Lung (tissue), 12 donors: Measurements from ENCODE around the gene FIGN. TPM values are rescaled to one million over a fixed set of nuclear protein-coding genes. Genes with fewer than 3 reads are reported as not detected.

ENCODE experiments used
- ATAC-seq: fragments of 200-7000 bp; cut with Tn5 transposase; one replicate; pipeline ENCODE4 v1.9.1; 2020; ENCODE audit warnings: moderate number of reproducible peaks; ENCODE audit not compliant: insufficient read depth, low FRiP score
- DNase-seq, 3 donors: peaks; one replicate each; pipeline ENCODE4 v3.0.0-alpha.2; 2013 to 2017
- H3K27ac ChIP-seq, 2 donors: one replicate each; pipeline ENCODE4 v1.5.1; 2013; ENCODE audit warnings: mild to moderate bottlenecking in 2 of 2, moderate library complexity in 2 of 2, control low read depth in 1 of 2, inconsistent platforms in 1 of 2, low read depth in 1 of 2, low read length in 1 of 2
- H3K27me3 ChIP-seq, 3 donors: one replicate each; pipeline ENCODE4 v1.5.1; 2013; ENCODE audit warnings: low read length in 2 of 3; ENCODE audit not compliant: control insufficient read depth in 3 of 3, insufficient read depth in 3 of 3
- H3K36me3 ChIP-seq, 4 donors: one replicate each; pipeline ENCODE4 v1.5.1; 2013; ENCODE audit warnings: low read length in 4 of 4, mild to moderate bottlenecking in 1 of 4, moderate library complexity in 1 of 4; ENCODE audit not compliant: control insufficient read depth in 4 of 4, insufficient read depth in 4 of 4
- H3K4me1 ChIP-seq, 5 donors: one replicate each; pipeline ENCODE4 v1.5.1; 2013; ENCODE audit warnings: low read length in 5 of 5, mild to moderate bottlenecking in 2 of 5, moderate library complexity in 1 of 5; ENCODE audit not compliant: control insufficient read depth in 5 of 5, insufficient read depth in 5 of 5
- H3K4me3 ChIP-seq: one replicate; pipeline ENCODE4 v1.5.1; 2013; ENCODE audit warnings: mild to moderate bottlenecking, control low read depth, moderate library complexity
- H3K9ac ChIP-seq, 2 donors: one replicate each; pipeline ENCODE4 v1.5.1; 2013; ENCODE audit warnings: low read length in 2 of 2, control low read depth in 1 of 2; ENCODE audit not compliant: insufficient read depth in 1 of 2
- H3K9me3 ChIP-seq, 4 donors: one replicate each; pipeline ENCODE4 v1.5.1; 2013; ENCODE audit warnings: low read length in 3 of 4, mild to moderate bottlenecking in 1 of 4, moderate library complexity in 1 of 4; ENCODE audit not compliant: control insufficient read depth in 4 of 4, insufficient read depth in 3 of 4
- CTCF ChIP-seq: IDR thresholded peaks from 2 replicates; pipeline ENCODE4 v1.5.1; 2012; ENCODE audit warnings: mild to moderate bottlenecking; ENCODE audit errors: control extremely low read depth, extremely low read depth
- WGBS, 2 donors: extraction: QIAGEN DNeasy Blood & Tissue Kit; methylation state at CpG; one replicate each; pipeline ENCODE4 v1.1.7; 2013; 5-methylcytosine and 5-hydroxymethylcytosine counted together
- polyA plus RNA-seq, 2 donors: library from polyadenylated mRNA; stranded (reverse); fragments of 200-250 nt; gene quantifications; one replicate each; pipeline ENCODE4 v1.2.1, GENCODE V29; 2013
- total RNA-seq, 2 donors: library from RNA; depleted of rRNA in 1 of 2; stranded (reverse); fragments of >200 nt in 1 of 2; gene quantifications; one replicate each; pipeline ENCODE4 v1.2.1, GENCODE V29; 2014 to 2021
- donor health status: control.
- donor health status: control.
- donor health status: Bipolar disorder and iron deficiency.
- donor health status: healthy.
- donor health status: DM: yes; HTN: yes; CAD: no.

Gene FIGN
- total and polyA plus RNA-seq, 4 donors = 0.42 to 6.5 (median 3.0) TPM

DNA sequence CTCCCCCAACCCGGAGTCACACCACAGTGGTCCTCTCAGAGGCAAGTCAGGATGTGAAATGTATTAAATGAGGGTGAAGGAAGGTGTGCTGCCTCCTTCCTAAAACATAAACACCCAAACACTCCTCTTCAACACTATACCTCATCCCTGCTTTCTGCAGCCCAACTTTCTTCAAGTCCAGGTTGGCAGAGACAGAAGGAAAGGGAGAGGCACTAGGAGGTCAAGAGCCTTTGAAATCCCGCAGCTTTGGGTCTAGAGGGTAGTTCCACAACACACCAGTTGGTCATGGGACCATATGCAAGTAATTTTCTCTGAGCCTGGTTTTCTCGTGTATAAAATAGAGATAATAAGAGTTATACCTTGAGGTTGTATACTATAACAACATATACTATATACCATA is 38.4 kb downstream of the FIGN start:
- peaks cover 0 to 15% (median 0%) of the 10 kb centered on the region in 5 donors for H3K4me1 ChIP-seq
- no peak overlapping the region for H3K27ac ChIP-seq
- no peak for TF ChIP-seq CTCF
- 54 to 59% methylated on average over 3 of the region's 3 CpGs for WGBS, 2 donors
- no peaks in the 10 kb centered on the region for H3K36me3 ChIP-seq
- no peaks in the 10 kb centered on the region for H3K9me3 ChIP-seq
- no peaks in the 10 kb centered on the region for H3K27me3 ChIP-seq
- H3K4me3 ChIP-seq = no peak overlapping the region
- H3K9ac ChIP-seq = no peak overlapping the region
- ATAC-seq (no peak), DNase-seq (no peak)

- DNase-seq = no peak
- H3K27me3 ChIP-seq = no peaks in the 10 kb centered on the region
- 92% methylated on average over 2 of the region's 2 CpGs for WGBS, 2 donors
- H3K9me3 ChIP-seq = no peaks in the 10 kb centered on the region
- H3K4me1 ChIP-seq = peaks cover 0 to 13% (median 0%) of the 10 kb centered on the region in 5 donors
- no peak overlapping the region for H3K4me3 ChIP-seq
- no peak for TF ChIP-seq CTCF
- no peak overlapping the region for H3K9ac ChIP-seq
- ATAC-seq = no peak
- H3K27ac ChIP-seq = no peak overlapping the region
- H3K36me3 ChIP-seq = no peaks in the 10 kb centered on the region
These were observed 42.3 kb downstream of the FIGN start for GRCh38 chr2:163693484-163693883.

DNA sequence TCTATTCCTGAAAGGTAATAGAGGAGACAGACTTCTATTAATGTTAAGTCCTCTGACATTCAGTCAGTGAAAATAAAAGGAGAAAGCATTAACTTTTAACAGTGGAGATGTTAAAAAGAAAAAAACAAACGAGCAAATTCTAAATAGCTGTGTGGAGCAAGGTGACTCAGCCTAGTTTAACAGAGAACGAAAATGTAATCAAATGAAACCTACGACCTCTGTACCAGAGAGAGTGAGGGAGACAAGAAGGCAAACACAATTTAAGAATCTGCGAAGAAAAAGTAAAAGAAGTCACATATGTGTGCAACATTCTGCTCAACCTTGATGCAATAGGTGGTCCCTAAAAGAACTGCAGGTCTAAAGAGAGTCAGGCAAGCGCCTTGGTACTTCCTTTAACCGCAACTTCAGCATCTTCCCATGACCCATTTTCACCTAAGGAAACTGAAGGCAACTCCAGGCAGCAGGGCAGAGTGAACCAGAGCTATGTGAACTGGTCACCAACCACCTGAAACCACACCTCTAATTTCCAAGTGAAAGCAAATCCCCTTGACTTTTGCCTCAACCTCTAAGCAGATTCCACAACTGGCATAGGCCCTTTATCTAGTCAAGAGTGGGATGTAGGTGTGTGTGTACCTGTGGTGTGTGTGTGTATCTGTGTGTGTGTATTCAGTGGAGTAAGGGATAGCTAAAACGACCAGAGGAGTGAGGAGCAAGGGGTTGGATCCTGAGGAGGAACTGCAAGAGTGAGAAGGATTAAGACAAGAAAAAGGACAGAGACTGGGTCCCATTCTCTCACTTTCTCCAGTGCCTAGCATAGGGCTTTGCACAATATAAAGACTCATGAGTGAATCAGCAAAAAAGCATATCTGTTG is 43.0 kb downstream of the FIGN start:
- 73 to 79% methylated on average over 7 of the region's 7 CpGs for WGBS, 2 donors
- DNase-seq (no peak), ATAC-seq (no peak)
- H3K4me3 ChIP-seq = no peak overlapping the region
- TF ChIP-seq CTCF = no peak
- H3K4me1 ChIP-seq = peaks cover 0 to 13% (median 0%) of the 10 kb centered on the region in 5 donors
- H3K9ac ChIP-seq = no peak overlapping the region
- no peaks in the 10 kb centered on the region for H3K36me3 ChIP-seq
- H3K9me3 ChIP-seq = no peaks in the 10 kb centered on the region
- no peaks in the 10 kb centered on the region for H3K27me3 ChIP-seq
- peak overlapping the region in 1 of 2 donors; percentile 60 for H3K27ac ChIP-seq
